Effector CD8-positive, alpha-beta T cell (primary cell): ENCODE data around the gene AGO3.
"Not testable (repeated sequence)": the region's sequence is repeated elsewhere in the genome, so short reads cannot be mapped to it uniquely, and the experiment has no call there.

Experiments used
- DNase-seq: peaks from one replicate; lab custom pipeline; 2025; lab: John Stamatoyannopoulos, UW

Gene AGO3

DNA sequence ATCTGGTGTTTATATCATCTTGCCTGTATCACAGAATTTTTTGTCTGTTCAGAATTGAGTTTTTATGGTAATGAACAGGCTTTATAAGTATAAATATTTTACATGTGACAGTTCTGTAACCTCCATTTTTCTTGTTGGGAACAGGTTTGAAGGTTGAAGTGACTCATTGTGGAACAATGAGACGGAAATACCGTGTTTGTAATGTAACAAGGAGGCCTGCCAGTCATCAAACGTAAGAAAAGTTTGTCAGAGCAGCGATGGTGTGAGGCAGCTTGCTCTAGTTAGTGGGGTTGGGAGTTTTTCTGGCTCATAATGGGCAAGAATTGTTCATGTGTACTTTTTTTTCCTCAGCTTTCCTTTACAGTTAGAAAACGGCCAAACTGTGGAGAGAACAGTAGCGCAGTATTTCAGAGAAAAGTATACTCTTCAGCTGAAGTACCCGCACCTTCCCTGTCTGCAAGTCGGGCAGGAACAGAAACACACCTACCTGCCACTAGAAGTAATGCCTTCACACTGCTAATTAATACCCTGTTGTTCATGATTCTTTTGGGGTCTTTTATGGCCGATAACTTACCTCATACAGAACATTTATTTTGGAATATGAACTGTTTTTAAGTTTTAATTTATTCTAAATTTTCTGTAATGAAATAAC lies 77.8 kb downstream of the AGO3 start:
- no peak for DNase-seq

DNA sequence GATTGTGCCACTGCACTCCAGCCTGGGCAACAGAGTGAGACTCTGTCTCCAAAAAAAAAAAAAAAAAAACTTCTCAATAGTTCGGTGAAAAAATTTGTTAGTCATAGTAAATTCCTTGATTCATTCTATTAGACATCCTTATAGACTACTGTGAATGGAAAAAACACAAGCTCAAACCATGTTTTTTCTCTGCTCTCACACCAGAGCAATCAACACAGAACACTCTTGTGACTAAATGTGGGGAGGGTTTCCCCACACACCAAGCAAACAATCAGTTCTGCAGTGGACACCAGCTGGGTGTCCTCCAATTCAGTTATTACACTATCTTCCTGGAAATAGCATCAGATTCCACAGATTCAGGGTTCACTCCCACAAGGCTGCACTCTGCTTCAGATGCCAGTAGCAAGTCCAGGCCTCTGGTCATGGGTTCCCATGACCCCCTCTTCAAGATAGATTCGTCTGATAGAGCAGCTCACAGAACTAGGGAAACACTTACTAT lies 83.9 kb downstream of the AGO3 start:
- DNase-seq = no peak

DNA sequence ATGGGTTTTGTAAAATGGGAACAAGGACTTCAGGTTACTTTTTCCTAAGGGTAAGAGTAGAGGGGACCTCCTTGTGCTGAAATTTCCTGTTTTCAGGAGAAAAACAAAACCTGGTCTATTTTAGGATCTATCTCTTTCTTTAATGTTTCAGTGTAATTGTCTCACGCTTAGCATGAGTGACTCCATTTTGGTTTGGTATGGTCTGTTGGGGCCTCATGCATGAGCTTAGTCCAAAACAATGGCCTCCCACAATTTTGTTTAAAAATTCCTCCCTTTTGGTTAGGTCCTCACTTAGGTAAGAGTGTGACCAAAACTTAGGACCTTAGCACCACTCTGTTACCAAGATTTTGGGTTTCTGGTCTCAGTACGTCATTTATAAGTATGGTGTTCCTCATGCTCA lies 85.8 kb downstream of the AGO3 start:
- DNase-seq = no peak

DNA sequence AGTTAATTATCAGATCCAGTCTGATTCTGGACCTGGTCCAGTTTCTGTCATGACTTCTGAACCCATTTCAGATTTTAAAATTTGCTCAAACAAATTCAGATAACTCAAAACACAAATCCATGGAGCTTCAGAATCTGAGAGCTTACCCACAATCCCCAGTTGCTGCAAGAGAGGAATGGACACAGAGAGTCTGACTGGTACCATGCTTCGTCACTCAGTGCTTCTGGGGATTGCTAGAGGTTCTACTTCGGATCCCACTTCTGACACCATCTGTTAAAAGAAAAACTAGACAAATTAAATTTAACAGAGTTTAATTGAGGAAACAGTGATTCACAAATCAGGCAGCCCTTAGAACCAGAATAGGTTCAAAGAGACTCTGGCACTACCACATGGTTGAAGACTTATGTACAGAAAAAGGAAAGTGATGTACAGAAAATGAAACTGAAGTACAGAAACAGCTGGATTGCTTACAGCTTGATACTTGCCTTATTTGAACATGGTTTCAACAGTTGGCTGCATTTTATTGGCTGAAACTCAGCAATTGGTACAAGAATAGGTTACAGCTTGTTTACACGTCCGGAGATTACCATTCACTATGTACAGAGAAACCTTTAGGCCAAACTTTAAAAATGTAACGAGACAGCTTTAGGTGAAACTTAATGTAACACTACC lies 92.3 kb downstream of the AGO3 start:
- DNase-seq = no peak

DNA sequence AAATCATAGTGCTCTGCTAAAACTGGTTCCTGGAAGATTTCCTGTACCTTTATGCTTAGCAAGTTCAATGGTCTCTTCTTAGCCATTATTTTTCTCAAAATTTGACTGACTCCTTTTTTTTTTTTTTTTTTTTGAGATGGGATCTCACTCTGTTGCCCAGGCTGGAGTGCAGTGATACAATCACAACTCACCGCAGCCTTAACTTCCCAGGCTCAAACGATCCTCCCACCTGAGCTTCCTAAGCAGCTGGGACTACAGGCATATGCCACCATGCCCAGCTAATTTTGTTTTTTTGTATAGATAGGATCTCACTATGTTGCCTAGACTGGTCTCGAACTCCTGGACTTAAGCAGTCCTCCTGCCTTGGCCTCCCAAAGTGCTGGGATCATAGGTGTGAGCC lies 93.1 kb downstream of the AGO3 start:
- DNase-seq = not testable (repeated sequence)

DNA sequence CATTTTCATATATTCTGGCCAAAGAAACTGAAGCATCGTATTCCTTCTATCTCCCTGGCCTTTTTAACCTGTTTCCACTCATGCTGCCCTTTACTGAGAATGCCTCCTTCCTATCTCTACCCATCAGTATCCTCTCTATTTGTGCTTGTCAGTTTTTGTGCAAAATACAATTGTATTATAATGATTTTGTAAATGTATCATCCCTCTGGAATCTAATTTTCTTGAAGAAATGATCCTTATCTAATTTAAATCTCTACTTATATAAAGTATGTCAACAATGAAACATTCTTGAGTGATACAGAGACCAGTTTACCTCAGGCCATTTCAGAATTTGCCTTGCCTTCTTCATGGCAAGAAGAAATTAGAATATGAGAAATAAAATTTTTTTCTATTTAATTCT lies 93.9 kb downstream of the AGO3 start:
- DNase-seq = no peak

DNA sequence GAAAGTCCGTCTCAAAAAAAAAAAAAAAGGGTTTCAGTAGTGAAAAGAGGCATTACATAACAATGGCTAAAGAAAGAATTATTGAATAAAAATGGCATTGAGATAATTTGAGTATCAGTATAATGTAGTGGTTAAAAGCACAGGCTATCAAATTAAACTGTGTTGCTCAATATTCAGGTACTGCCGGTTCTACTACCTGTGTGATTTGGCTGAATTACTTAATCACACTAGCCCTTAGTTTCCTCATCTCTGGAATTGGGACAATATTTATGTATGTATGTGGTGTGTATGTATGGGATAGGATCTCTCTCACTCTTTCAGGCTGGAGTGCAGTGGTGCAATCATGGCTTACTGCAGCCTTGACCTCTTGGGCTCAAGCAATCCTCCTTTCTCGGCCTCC lies 96.9 kb downstream of the AGO3 start:
- no peak for DNase-seq

DNA sequence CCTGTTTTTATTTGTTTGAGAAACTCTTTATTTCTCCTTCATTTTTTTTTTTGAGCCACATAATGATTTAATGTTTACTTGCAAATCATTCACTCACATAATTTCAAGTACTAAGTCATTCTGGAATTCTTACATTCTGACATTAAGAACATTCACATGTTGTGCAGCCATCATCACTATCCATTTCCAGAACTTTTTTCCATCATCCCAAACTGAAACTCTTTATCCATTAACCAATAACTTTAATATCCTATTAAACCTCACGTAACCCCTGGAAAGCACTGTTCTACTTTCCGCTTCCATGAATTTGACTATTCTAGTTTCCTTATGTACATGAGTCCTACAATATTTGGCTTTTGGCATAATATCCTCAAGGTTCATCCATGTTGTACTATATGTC lies 100.5 kb downstream of the AGO3 start:
- DNase-seq = no peak

DNA sequence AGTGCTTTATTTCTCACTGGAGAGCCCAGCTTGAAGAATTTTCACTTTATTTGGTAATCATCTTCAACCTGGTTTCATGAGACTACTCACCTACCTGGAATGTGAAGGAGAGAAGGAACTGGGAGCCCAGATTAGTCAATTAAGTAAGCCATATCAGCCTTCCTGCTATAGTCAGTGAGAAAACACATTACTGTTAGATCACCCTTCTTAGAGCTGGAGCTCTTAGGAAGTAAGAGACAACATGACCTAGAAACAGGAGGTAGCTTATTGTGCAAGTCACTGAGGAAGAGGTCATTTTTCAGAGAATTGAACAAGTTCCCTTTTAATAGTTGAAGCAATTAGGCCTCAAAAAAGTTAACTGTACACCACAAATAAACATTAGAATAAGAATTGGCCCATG lies 103.8 kb downstream of the AGO3 start:
- no peak for DNase-seq

DNA sequence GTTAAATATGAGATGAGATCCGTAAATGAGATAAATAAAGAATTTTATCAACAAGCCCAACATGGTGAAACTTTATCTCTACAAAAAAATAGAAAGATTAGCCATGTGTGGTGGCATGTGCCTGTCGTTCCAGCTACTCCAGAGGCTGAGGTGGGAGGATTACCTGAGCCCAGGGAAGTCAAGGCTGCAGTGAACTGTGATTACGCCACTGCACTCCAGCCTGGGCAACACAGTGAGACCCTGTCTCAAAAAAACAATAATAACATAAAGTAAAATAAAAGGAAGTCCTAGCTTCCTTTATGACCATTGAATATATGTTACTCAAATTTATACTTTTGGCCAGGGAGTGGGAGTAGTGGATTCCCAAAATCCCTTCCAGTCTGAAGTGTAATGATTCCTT lies 104.2 kb downstream of the AGO3 start:
- no peak for DNase-seq

DNA sequence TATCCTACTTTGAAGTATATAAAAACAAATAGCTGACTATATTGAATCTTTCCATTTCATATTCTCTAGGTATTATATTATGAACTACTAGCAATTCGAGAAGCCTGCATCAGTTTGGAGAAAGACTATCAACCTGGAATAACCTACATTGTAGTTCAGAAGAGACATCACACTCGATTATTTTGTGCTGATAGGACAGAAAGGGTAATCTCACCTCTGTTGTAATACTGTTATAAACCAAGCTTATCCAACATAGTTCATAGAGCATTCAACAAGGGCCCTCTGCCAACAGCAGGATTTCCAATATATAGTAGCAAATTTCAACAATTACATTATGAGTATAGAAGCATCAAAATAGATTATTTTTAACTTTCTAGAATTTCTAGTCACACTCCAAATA lies 109.3 kb downstream of the AGO3 start:
- DNase-seq = no peak

DNA sequence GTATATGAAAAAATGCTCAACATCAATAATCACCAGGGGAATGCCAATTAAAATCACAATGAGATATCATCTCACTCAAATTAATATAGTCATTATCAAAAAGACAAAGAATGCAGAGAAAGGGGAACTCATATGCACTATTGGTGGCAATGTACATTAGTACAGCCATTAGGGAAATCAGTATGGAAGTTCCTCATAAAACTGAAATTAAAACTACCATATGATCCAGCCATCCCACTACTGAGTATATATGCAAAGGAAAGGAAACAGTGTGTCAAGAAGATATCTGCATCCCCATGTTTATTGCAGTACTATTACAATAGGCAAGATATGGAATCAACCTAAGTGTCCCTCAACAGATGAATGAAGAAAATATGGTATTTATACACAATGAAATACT lies 120.9 kb downstream of the AGO3 start:
- DNase-seq = no peak

DNA sequence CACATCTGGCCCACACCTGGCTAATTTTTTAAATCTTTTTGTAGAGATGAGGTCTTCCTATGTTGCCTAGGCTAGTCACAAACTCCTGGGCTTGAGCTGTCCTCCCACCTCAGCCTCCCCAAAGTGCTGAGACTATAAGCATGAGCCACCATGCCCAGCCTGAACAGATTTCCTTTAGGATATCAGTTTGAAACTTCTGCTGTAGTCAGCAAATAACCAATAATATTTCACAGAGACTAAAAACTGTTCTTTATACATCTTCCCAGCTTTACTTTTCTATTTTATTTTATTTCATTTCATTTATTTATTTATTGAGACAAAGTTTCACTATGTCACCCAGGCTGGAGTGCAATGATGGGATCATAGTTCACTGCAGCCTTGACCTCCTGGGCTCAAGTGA lies 123.1 kb downstream of the AGO3 start:
- no peak for DNase-seq

DNA sequence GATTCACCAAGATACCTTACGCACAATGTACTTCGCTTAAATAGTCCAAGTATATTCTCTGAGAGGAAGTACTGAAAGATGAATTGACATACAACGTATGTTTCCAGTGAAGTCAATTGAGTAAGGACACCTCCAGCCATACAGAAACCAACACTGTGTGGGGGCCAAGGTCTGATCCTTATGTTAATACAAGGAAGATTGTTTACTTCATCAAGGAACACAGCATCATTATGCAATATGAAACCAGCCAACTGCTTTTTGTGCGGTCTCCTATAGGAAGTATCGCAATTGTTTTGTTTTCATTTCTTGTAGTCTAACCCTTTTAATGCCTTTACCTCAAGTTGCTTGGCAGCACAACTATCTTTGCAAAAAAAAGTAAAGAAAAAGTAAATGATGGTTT lies 124.8 kb downstream of the AGO3 start:
- DNase-seq = no peak

DNA sequence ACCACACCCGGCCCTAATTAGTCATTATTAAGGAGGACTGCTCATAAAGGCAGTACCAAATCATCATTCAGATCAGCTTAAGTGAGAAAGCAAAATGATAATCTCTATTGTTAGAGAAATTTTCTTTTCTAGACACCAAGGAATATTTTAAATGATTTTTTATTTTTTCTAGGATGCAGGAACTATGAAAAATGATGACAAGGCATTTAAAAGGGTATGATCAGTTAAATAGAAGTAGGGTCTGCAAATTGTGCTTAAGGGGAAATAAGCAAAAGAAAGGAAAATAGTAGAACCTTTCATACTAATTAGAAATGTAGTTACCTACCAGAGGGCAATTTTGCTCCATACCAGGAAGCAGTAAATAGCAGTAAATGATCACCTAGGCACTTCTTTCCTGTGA lies 131.4 kb downstream of the AGO3 start:
- no peak for DNase-seq

DNA sequence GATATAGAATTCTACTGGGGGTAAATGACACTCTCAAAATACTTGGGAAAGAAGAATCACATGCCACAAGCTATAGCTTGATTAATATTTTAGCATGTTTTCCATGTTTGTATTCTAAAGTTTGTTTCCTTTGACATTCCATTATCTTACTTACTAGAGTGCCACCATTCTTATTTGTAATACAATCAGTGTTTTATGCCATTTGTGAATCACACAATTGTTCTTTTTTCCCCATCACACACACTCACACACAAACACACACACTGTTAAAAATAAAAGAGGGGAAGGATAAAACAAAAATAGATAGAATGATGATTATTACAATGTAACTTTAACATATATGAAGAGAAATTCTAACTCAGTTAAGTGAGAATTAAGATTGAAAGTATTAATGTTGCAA lies 137.0 kb downstream of the AGO3 start:
- DNase-seq = no peak

DNA sequence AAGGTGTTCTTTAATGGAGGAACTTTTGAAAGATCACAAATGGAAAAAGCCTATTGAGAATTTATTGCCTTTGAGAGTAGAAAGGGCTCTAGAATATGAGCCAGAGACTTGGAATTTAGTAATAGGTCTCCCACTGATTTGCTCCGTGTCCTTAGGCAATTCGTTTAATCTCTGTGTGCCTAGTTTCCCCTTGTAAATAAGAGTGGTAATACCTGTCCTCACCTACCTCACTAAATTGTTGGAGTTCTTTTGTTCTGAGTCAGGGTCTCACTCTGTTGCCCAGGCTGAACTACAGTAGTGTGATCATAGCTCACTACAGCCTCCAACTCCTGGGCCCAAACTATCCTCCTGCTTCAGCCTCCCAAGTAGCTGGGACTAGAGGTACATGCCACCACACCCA lies 138.0 kb downstream of the AGO3 start:
- DNase-seq = no peak

DNA sequence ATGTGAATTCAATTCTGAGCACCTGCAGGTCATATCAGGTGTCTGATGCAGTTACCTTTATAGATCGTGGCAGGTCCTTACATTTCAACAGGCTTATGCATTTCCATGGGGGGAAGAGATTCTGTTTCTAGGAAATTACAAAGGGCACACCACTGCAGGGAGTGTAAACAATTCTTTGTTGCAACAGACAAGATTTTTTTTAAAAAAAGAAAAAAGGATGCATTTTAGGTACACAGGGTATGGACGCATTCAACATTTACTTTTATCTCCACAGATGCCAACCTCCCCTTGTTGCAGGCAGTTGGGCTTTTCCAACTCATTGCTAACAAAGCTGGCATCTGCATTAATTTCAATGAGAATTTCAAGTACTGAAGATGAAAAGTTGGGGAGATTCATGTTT lies 139.4 kb downstream of the AGO3 start:
- no peak for DNase-seq

DNA sequence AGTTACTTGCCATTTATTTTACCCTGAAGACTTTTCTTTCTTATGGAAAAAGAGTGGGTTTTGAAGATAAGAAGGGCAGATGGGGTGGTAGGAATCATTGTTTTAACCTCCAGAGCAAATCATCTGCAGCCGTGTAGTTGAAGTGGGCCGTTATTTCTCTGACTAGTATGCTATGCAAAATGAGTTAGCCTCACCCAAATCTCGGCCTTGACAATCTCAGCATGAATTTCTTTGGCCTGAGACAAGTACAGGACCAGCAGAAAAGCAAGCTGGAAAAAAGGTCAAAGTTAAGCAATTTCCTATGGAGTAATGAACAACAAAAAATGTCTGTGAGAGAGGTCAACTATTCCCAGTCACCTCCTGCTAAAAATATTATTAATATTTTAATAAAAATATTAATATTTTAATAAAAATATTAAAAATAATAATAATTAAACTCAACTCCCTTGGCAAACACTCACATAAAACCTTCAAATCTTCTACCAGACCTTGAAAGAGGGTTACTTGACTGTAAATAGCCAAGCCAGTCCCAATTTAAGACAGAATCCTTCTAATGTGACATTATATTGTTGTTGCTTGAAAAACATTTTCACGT lies 146.2 kb downstream of the AGO3 start:
- no peak for DNase-seq

DNA sequence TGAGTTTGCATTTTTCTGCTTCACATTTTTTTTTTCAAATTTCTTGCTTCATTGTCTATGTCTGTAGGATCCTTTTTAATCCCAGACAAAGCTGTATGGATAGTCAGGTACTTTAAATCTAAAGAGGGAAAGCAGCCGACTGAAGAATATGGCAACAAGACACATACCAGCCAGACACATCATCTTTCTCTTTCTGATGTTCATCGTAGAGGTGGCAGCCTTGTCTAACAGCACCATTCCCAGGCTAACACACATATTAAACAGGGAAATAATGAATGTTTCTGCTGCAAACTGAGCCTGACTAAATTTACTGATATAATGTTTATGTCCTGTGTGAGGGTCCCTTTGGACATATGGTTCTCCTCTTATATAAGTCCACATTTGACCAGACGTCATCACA lies 149.3 kb downstream of the AGO3 start:
- no peak for DNase-seq

DNA sequence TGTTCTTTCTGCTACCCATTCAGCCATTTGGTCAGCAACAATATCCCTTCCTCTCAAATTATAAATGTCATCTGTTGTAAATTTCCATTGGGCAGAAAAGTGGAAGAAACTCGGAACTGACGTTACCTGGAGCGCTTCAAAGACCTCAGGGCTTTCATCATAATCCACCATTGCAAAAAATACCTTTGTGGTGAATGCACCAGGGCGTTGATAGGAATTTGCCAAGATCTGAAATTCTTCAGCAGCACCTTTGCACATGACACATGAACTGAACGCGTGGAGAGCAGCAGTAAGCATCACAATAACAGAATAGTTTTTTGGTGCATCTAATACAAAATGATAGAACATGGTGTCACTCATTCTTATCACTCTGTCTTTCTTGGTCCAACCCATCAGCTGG lies 149.9 kb downstream of the AGO3 start:
- no peak for DNase-seq

DNA sequence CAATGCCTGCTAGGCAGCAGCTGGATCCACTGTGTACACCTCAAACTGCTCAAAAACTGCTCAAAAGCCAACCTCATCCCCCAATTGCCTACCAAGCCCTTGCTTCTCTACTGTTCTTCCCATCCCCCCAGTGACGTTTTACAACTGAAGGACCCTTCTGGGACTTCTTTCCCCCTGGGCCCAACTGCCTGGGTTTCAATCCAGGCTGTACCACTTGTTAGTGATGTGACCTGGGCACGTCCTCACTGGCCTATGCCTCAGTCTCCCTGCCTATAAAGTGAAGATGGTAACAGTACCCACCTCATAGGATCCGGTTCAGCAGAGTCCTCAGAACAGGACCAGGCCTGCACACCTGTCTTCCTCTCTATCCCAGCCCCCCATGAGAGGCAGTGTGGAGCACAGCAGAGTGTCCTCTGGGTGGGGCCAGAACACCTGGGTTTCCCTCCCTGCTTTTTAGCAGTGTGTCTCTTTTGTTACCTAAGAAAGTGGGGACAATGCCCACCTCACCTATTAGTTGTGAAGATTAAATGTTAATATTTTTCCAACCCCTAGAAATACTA lies 151.1 kb downstream of the AGO3 start:
- no peak for DNase-seq

DNA sequence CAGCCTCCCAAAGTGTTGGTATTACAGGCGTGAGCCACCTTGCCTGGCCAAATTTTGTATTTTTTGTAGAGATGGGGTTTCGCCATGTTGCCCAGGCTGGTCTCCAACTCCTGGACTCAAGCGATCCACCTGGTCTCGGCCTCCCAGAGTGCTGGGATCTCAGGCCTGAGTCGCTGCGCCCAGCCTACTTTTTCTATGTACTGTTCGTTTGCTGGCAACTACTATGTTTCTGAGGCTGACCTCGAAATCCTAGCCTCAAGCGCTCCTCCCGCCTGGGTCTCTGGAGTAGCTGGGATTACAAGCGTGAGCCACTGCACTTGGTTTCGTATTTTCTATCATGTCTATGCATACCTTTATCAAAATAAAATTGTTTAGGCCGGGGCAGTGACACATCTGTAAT lies 152.3 kb downstream of the AGO3 start:
- no peak for DNase-seq
